Endothelial cell of hepatic sinusoid (primary cell): ENCODE results near the gene NLN.
"Not testable (repeated sequence)": the region's sequence is repeated elsewhere in the genome, so short reads cannot be mapped to it uniquely, and the experiment has no call there.

Experiments
- in situ Hi-C: cut with HindIII; loops from 2 replicates; pipeline ENCODE4 v1.10.0; 2017; ENCODE audit warnings: low sequenced_read_pairs

The NLN gene

GRCh38 chr5:65769539-65769938 is 47.5 kb downstream of the NLN start:
- in situ Hi-C loops: no loop called here

GRCh38 chr5:65771266-65771665 is 49.3 kb downstream of the NLN start:
- in situ Hi-C loops: loop anchor here (5.0 kb wide), 1 partner anchor 91 kb away; no protein-coding TSS in a partner anchor

- in situ Hi-C loops: loop anchor here (5.0 kb wide), 1 partner anchor 89 kb away; no protein-coding TSS in a partner anchor
These were observed 51.0 kb downstream of the NLN start for GRCh38 chr5:65772963-65773362.

GRCh38 chr5:65774346-65774745 is 52.3 kb downstream of the NLN start:
- in situ Hi-C loops: loop anchor here (5.0 kb wide), 1 partner anchor 88 kb away; no protein-coding TSS in a partner anchor

GRCh38 chr5:65775476-65775875 is 53.5 kb downstream of the NLN start:
- in situ Hi-C loops: no loop called here

- in situ Hi-C loops: no loop called here
These were observed 54.6 kb downstream of the NLN start for GRCh38 chr5:65776441-65777141.

- in situ Hi-C loops: no loop called here
These were observed 56.1 kb downstream of the NLN start for GRCh38 chr5:65778126-65778525.

GRCh38 chr5:65779643-65780042 is 57.6 kb downstream of the NLN start:
- in situ Hi-C loops: no loop called here

GRCh38 chr5:65788296-65788695 is 66.3 kb downstream of the NLN start:
- in situ Hi-C loops: not testable (repeated sequence)

- in situ Hi-C loops: no loop called here
These were observed 68.6 kb downstream of the NLN start for GRCh38 chr5:65790371-65791163.

- in situ Hi-C loops: no loop called here
These were observed 70.0 kb downstream of the NLN start for GRCh38 chr5:65791712-65792673.

GRCh38 chr5:65796269-65796668 is 74.3 kb downstream of the NLN start:
- in situ Hi-C loops: no loop called here

GRCh38 chr5:65796751-65797316 is 74.8 kb downstream of the NLN start:
- in situ Hi-C loops: no loop called here

GRCh38 chr5:65797481-65797880 is 75.5 kb downstream of the NLN start:
- in situ Hi-C loops: no loop called here

GRCh38 chr5:65799857-65800256 is 77.9 kb downstream of the NLN start:
- in situ Hi-C loops: no loop called here

- in situ Hi-C loops: no loop called here
These were observed 78.8 kb downstream of the NLN start for GRCh38 chr5:65800775-65801174.

GRCh38 chr5:65801352-65801783 is 79.4 kb downstream of the NLN start:
- in situ Hi-C loops: no loop called here

- in situ Hi-C loops: no loop called here
These were observed 80.1 kb downstream of the NLN start for GRCh38 chr5:65802080-65802479.

GRCh38 chr5:65802820-65803219 is 80.8 kb downstream of the NLN start:
- in situ Hi-C loops: no loop called here

- in situ Hi-C loops: no loop called here
These were observed 81.8 kb downstream of the NLN start for GRCh38 chr5:65803699-65804391.
